ENCODE measurements around the gene KHDC1.

The KHDC1 gene

GRCh38 chr6:73227606-73228255, 35.3 kb downstream of the KHDC1 start:
- H3K4me1 ChIP-seq (ENCODE audit: control insufficient read depth, insufficient read depth, low read length), result no peaks in the 10 kb centered on the region
- no peak overlapping the region for H3K27ac ChIP-seq (ENCODE audit: insufficient read depth, low read depth, low read length, poor library complexity, severe bottlenecking)
- no peaks in the 10 kb centered on the region for H3K27me3 ChIP-seq (ENCODE audit: control insufficient read depth, insufficient read depth, low read length, poor library complexity, severe bottlenecking)
- H3K4me3 ChIP-seq (ENCODE audit: insufficient read depth, low read depth, low read length), result no peak overlapping the region
- H3K36me3 ChIP-seq (ENCODE audit: control insufficient read depth, insufficient read depth, low read length), result no peaks in the 10 kb centered on the region
- H3K9me3 ChIP-seq (ENCODE audit: control insufficient read depth, low read length), result no peaks in the 10 kb centered on the region
- WGBS, 2 experiments, result 93 to 97% methylated on average over 3 of the region's 3 CpGs

GRCh38 chr6:73225396-73225795, 37.6 kb downstream of the KHDC1 start, which contains the start of gene KHDC1L:
Gene KHDC1L, minus strand, starts transcription at chr6:73225496. Its CDS starts 88 bp downstream, at chr6:73225408.
- Histone ChIP-seq H3K27ac (ENCODE audit: insufficient read depth, low read depth, low read length, poor library complexity, severe bottlenecking) (no peak within 1 kb of the TSS), H3K9me3 (ENCODE audit: control insufficient read depth, low read length) (no peaks in the 10 kb centered on the region), H3K36me3 (ENCODE audit: control insufficient read depth, insufficient read depth, low read length) (no peaks in the 10 kb centered on the region), H3K4me1 (ENCODE audit: control insufficient read depth, insufficient read depth, low read length) (no peaks in the 10 kb centered on the region), H3K4me3 (ENCODE audit: insufficient read depth, low read depth, low read length) (no peak within 1 kb of the TSS), H3K27me3 (ENCODE audit: control insufficient read depth, insufficient read depth, low read length, poor library complexity, severe bottlenecking) (no peaks in the 10 kb centered on the region)
- 95 to 96% methylated on average over 4 of the region's 4 CpGs for WGBS, 2 experiments

- no peak overlapping the region for H3K4me3 ChIP-seq (ENCODE audit: insufficient read depth, low read depth, low read length)
- H3K27me3 ChIP-seq (ENCODE audit: control insufficient read depth, insufficient read depth, low read length, poor library complexity, severe bottlenecking), result no peaks in the 10 kb centered on the region
- no peaks in the 10 kb centered on the region for H3K4me1 ChIP-seq (ENCODE audit: control insufficient read depth, insufficient read depth, low read length)
- 92% methylated on average over 2 of the region's 2 CpGs for WGBS, 2 experiments
- H3K27ac ChIP-seq (ENCODE audit: insufficient read depth, low read depth, low read length, poor library complexity, severe bottlenecking), result no peak overlapping the region
- no peaks in the 10 kb centered on the region for H3K36me3 ChIP-seq (ENCODE audit: control insufficient read depth, insufficient read depth, low read length)
- no peaks in the 10 kb centered on the region for H3K9me3 ChIP-seq (ENCODE audit: control insufficient read depth, low read length)
These were observed 46.1 kb downstream of the KHDC1 start for GRCh38 chr6:73216859-73217258.

- Histone ChIP-seq H3K4me3 (ENCODE audit: insufficient read depth, low read depth, low read length) (no peak overlapping the region), H3K27me3 (ENCODE audit: control insufficient read depth, insufficient read depth, low read length, poor library complexity, severe bottlenecking) (no peaks in the 10 kb centered on the region), H3K9me3 (ENCODE audit: control insufficient read depth, low read length) (no peaks in the 10 kb centered on the region), H3K36me3 (ENCODE audit: control insufficient read depth, insufficient read depth, low read length) (no peaks in the 10 kb centered on the region), H3K4me1 (ENCODE audit: control insufficient read depth, insufficient read depth, low read length) (no peaks in the 10 kb centered on the region), H3K27ac (ENCODE audit: insufficient read depth, low read depth, low read length, poor library complexity, severe bottlenecking) (no peak overlapping the region)
- 77 to 83% methylated on average over 9 of the region's 9 CpGs for WGBS, 2 experiments
These were observed 53.9 kb downstream of the KHDC1 start for GRCh38 chr6:73209117-73209516.

GRCh38 chr6:73207221-73207837, 55.7 kb downstream of the KHDC1 start:
- 93 to 97% methylated on average over 3 of the region's 3 CpGs for WGBS, 2 experiments
- no peaks in the 10 kb centered on the region for H3K4me1 ChIP-seq (ENCODE audit: control insufficient read depth, insufficient read depth, low read length)
- H3K27ac ChIP-seq (ENCODE audit: insufficient read depth, low read depth, low read length, poor library complexity, severe bottlenecking), result no peak overlapping the region
- no peaks in the 10 kb centered on the region for H3K36me3 ChIP-seq (ENCODE audit: control insufficient read depth, insufficient read depth, low read length)
- no peaks in the 10 kb centered on the region for H3K27me3 ChIP-seq (ENCODE audit: control insufficient read depth, insufficient read depth, low read length, poor library complexity, severe bottlenecking)
- no peak overlapping the region for H3K4me3 ChIP-seq (ENCODE audit: insufficient read depth, low read depth, low read length)
- H3K9me3 ChIP-seq (ENCODE audit: control insufficient read depth, low read length), result no peaks in the 10 kb centered on the region

- H3K9me3 ChIP-seq (ENCODE audit: control insufficient read depth, low read length), result no peaks in the 10 kb centered on the region
- no peaks in the 10 kb centered on the region for H3K36me3 ChIP-seq (ENCODE audit: control insufficient read depth, insufficient read depth, low read length)
- no peak overlapping the region for H3K27ac ChIP-seq (ENCODE audit: insufficient read depth, low read depth, low read length, poor library complexity, severe bottlenecking)
- H3K27me3 ChIP-seq (ENCODE audit: control insufficient read depth, insufficient read depth, low read length, poor library complexity, severe bottlenecking), result no peaks in the 10 kb centered on the region
- no peaks in the 10 kb centered on the region for H3K4me1 ChIP-seq (ENCODE audit: control insufficient read depth, insufficient read depth, low read length)
- H3K4me3 ChIP-seq (ENCODE audit: insufficient read depth, low read depth, low read length), result no peak overlapping the region
- WGBS, 2 experiments, result 67 to 74% methylated on average over 4 of the region's 4 CpGs
These were observed 58.7 kb downstream of the KHDC1 start for GRCh38 chr6:73204252-73204651.

GRCh38 chr6:73203098-73203497, 59.9 kb downstream of the KHDC1 start:
- no peaks in the 10 kb centered on the region for H3K36me3 ChIP-seq (ENCODE audit: control insufficient read depth, insufficient read depth, low read length)
- no peaks in the 10 kb centered on the region for H3K27me3 ChIP-seq (ENCODE audit: control insufficient read depth, insufficient read depth, low read length, poor library complexity, severe bottlenecking)
- H3K4me3 ChIP-seq (ENCODE audit: insufficient read depth, low read depth, low read length), result no peak overlapping the region
- no peaks in the 10 kb centered on the region for H3K9me3 ChIP-seq (ENCODE audit: control insufficient read depth, low read length)
- 78% methylated on average over 1 of the region's 1 CpG; no CpG with 5 or more reads in 1 of the 2 experiments for WGBS, 2 experiments
- no peaks in the 10 kb centered on the region for H3K4me1 ChIP-seq (ENCODE audit: control insufficient read depth, insufficient read depth, low read length)
- no peak overlapping the region for H3K27ac ChIP-seq (ENCODE audit: insufficient read depth, low read depth, low read length, poor library complexity, severe bottlenecking)

GRCh38 chr6:73200735-73201134, 62.3 kb downstream of the KHDC1 start:
- Histone ChIP-seq H3K4me3 (ENCODE audit: insufficient read depth, low read depth, low read length) (no peak overlapping the region), H3K36me3 (ENCODE audit: control insufficient read depth, insufficient read depth, low read length) (no peaks in the 10 kb centered on the region), H3K27ac (ENCODE audit: insufficient read depth, low read depth, low read length, poor library complexity, severe bottlenecking) (no peak overlapping the region), H3K4me1 (ENCODE audit: control insufficient read depth, insufficient read depth, low read length) (no peaks in the 10 kb centered on the region), H3K27me3 (ENCODE audit: control insufficient read depth, insufficient read depth, low read length, poor library complexity, severe bottlenecking) (no peaks in the 10 kb centered on the region), H3K9me3 (ENCODE audit: control insufficient read depth, low read length) (no peaks in the 10 kb centered on the region)
- 91% methylated on average over 4 of the region's 4 CpGs for WGBS, 2 experiments

GRCh38 chr6:73200247-73200646, 62.7 kb downstream of the KHDC1 start:
- Histone ChIP-seq H3K4me3 (ENCODE audit: insufficient read depth, low read depth, low read length) (no peak overlapping the region), H3K27ac (ENCODE audit: insufficient read depth, low read depth, low read length, poor library complexity, severe bottlenecking) (no peak overlapping the region), H3K36me3 (ENCODE audit: control insufficient read depth, insufficient read depth, low read length) (no peaks in the 10 kb centered on the region), H3K9me3 (ENCODE audit: control insufficient read depth, low read length) (no peaks in the 10 kb centered on the region), H3K27me3 (ENCODE audit: control insufficient read depth, insufficient read depth, low read length, poor library complexity, severe bottlenecking) (no peaks in the 10 kb centered on the region), H3K4me1 (ENCODE audit: control insufficient read depth, insufficient read depth, low read length) (no peaks in the 10 kb centered on the region)
- 92 to 97% methylated on average over 3 of the region's 3 CpGs for WGBS, 2 experiments

- 93% methylated on average over 7 of the region's 7 CpGs for WGBS, 2 experiments
- Histone ChIP-seq H3K27ac (ENCODE audit: insufficient read depth, low read depth, low read length, poor library complexity, severe bottlenecking) (no peak overlapping the region), H3K27me3 (ENCODE audit: control insufficient read depth, insufficient read depth, low read length, poor library complexity, severe bottlenecking) (no peaks in the 10 kb centered on the region), H3K36me3 (ENCODE audit: control insufficient read depth, insufficient read depth, low read length) (no peaks in the 10 kb centered on the region), H3K9me3 (ENCODE audit: control insufficient read depth, low read length) (no peaks in the 10 kb centered on the region), H3K4me3 (ENCODE audit: insufficient read depth, low read depth, low read length) (no peak overlapping the region), H3K4me1 (ENCODE audit: control insufficient read depth, insufficient read depth, low read length) (no peaks in the 10 kb centered on the region)
These were observed 68.3 kb downstream of the KHDC1 start for GRCh38 chr6:73194744-73195143.
